ENCODE results near the gene STARD3.

GRCh38 chr17:39602533-39603303 is 34.2 kb upstream of the STARD3 start:
- TF ChIP-seq ZSCAN29 (CRISPR knock-in tag; conservative IDR thresholded peaks at IDR 0.05) (no peak), ZBTB7B (CRISPR knock-in tag; IDR thresholded peaks at IDR 0.05) (no peak), GABPA (IDR thresholded peaks at IDR 0.05; ENCODE audit: low read depth, low read length) (no peak), GABPA (CRISPR knock-in tag; IDR thresholded peaks at IDR 0.05; ENCODE audit: low read depth) (no peak)

Measured in HepG2 (cell line).